MM.1S (cell line): ENCODE measurements around the gene TMEM26.

Experiments used
- CTCF ChIP-seq: fragments of 300-600 bp; sonication (generic); IDR thresholded peaks from 2 replicates; pipeline ENCODE4 v1.5.1; 2016; ENCODE audit warnings: antibody characterized with exemption, low read length, mixed read lengths
- EZH2 ChIP-seq: fragments of 300-600 bp; sonication (generic); optimal IDR thresholded peaks from 2 replicates; pipeline ENCODE3; 2017; ENCODE audit warnings: low read depth, mild to moderate bottlenecking, antibody characterized with exemption, low read length, mixed read lengths

DNA sequence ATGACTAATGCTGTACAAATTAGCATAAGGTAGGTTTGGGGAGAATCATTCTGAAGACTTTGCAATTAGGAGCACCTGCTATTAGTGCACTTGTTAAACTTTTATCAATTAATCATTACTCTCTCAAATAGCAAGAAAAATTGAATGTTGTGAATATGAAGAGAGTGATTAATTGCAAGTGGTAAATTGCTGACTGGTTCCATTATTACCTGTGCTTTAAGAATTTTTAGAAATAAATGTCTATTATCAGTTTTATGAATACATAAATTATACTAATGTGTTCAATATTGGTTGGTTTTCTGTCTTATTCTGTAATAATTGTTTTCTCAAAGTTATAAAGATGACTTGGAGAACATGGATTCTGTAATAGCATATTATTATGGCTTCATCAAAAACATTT, 47.3 kb upstream of the TMEM26 start:
- TF ChIP-seq CTCF: no peak
- no peak for TF ChIP-seq EZH2
